Activated T-cell treated with anti-CD3 and anti-CD28 coated beads, Interleukin-2, amount 50 U/mL, for 72 hours (primary cell): Measurements from ENCODE around the gene DLGAP1. TPM values are rescaled to one million over a fixed set of nuclear protein-coding genes. Genes with fewer than 3 reads are reported as not detected.
"Not testable (repeated sequence)": the region's sequence is repeated elsewhere in the genome, so short reads cannot be mapped to it uniquely, and the experiment has no call there.

Source experiments
- ATAC-seq, 2 donors: fragments of 150-1000 bp; cut with Tn5 transposase; replicated peaks in 1 of 2; 2 replicates each; pipeline ENCODE4 v1.10.0; 2021; ENCODE audit warnings: moderate library complexity in 2 of 2, mild to moderate bottlenecking in 1 of 2
- DNase-seq, 2 donors: peaks; one replicate each; pipeline ENCODE4 v3.0.0; 2021 to 2022; ENCODE audit warnings: mixed read lengths in 1 of 2
- H3K27ac Mint-ChIP-seq: one replicate; pipeline ENCODE4 v1.8.0; 2022; ENCODE audit warnings: mild to moderate bottlenecking, moderate library complexity, mixed read lengths
- H3K27me3 Mint-ChIP-seq: one replicate; pipeline ENCODE4 v1.8.0; 2022; ENCODE audit warnings: low read depth, mixed read lengths
- H3K36me3 Mint-ChIP-seq, 2 donors: one replicate each; pipeline ENCODE4 v1.8.0; 2022; ENCODE audit warnings: mixed read lengths in 2 of 2, mild to moderate bottlenecking in 1 of 2; ENCODE audit not compliant: insufficient read depth in 2 of 2
- H3K4me1 Mint-ChIP-seq: one replicate; pipeline ENCODE4 v1.8.0; 2022; ENCODE audit warnings: low read depth, mixed read lengths
- H3K4me3 Mint-ChIP-seq, 2 donors: one replicate each; pipeline ENCODE4 v1.8.0; 2022; ENCODE audit warnings: mild to moderate bottlenecking in 2 of 2, mixed read lengths in 2 of 2, moderate library complexity in 2 of 2
- H3K9me3 Mint-ChIP-seq, 2 donors: one replicate each; pipeline ENCODE4 v1.8.0; 2022; ENCODE audit warnings: mixed read lengths in 2 of 2
- total RNA-seq, 2 donors: library from RNA; stranded (reverse); gene quantifications; one replicate each; pipeline ENCODE4 v1.2.3, GENCODE V29; 2022

The DLGAP1 gene
- total RNA-seq, 2 donors from 2014 or later, result 0.17 to 0.51 TPM

DNA sequence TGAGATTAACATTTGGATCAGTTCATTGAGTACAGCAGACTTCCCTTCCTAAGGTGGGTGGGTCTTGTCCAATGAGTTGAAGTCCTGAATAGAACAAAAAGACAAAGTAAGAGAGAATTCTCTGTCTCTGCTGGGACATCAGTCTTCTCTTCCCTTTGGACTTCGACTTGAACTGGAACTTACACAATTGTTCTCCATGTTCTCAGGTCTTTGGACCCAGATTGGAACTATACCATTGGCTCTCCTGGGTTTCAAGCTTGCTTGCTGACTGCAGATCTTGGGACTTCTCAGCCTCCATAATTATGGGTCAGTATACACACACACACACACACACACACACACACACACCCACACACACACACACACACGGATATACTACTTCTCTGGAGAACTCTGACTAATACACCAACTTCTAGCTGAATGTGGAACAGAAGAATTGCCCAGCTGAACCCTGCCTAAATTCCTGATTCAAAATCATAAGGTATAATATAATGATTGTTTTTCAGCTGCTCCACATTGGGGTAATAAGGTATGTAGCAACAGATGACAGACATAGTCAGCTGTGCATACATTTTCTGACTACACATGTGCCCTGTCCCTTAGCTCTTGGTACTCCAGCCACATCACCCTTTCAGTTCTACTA lies 791.1 kb downstream of the DLGAP1 start:
- ATAC-seq (no peak), DNase-seq (no peak)
- H3K9me3 Mint-ChIP-seq, result peaks cover 0 to 2% of the 10 kb centered on the region in 2 donors
- H3K27ac Mint-ChIP-seq, result no peak overlapping the region
- no peaks in the 10 kb centered on the region for H3K27me3 Mint-ChIP-seq
- peaks cover 7 to 10% of the 10 kb centered on the region in 2 donors for H3K36me3 Mint-ChIP-seq
- peaks cover 44% of the 10 kb centered on the region for H3K4me1 Mint-ChIP-seq
- H3K4me3 Mint-ChIP-seq, result no peak overlapping the region

GRCh38 chr18:3661989-3662388 lies 793.1 kb downstream of the DLGAP1 start:
- Mint-ChIP-seq H3K27me3 (no peaks in the 10 kb centered on the region), H3K4me3 (no peak overlapping the region), H3K36me3 (peaks cover 7 to 10% of the 10 kb centered on the region in 2 donors), H3K4me1 (peaks cover 44% of the 10 kb centered on the region), H3K27ac (no peak overlapping the region), H3K9me3 (peaks cover 0 to 2% of the 10 kb centered on the region in 2 donors)
- peak; percentile 53 to 64 for ATAC-seq
- no peak for DNase-seq

DNA sequence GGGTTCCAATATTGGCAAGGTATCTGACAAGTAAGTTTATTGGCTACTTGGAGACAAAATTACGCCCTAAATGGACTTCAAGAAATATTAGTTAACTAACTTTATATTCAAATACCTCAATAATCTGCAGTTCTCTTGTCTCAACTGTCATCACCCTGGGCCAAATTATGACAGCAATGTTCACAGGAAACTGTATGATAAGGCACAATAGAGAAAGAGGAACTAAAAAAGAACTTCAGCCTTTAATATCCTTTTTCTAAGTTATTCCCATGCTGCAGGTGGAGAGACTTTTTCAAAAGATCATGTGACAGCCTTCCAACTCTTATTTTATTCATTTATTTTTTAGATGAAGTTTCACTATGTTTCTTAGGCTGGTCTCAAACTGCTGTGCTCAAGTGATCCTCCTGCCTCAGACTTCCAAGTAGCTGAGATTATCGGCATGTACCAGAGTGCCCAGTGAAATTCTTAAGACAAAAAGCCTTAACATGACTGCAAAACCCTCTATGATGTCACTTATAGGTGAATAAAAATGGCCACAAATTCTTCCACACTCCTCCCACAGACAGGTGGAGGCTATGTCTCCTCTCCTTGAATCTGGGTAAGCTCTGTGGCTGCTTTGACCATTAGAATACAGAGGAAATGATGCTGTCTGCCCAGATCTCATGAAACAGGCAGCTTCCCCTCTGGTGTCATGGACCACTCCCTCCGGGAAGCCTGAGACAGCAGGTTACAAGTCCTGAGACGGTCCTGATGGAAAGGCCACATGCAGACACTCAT lies 794.2 kb downstream of the DLGAP1 start:
- no peak for DNase-seq
- H3K27me3 Mint-ChIP-seq, result no peaks in the 10 kb centered on the region

DNA sequence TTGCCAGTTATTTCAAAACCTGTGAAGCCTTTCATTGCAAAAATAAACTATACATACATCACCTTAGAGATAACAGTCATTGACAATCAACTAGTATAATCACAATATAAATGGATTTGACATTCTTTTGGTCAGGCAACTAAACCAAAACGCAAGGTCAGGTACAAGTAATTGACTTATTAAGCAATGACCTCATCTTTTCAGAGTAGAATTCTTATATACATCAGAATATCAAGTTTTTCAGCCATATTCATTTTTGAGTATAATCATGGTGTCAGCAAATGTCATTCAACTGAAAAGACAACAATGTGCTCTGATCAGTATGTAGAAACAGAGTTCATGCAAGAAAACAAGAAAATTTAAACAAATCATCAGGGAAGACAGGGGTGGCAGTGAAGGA lies 796.6 kb downstream of the DLGAP1 start:
- ATAC-seq (no peak), DNase-seq (no peak)
- H3K27me3 Mint-ChIP-seq, result no peaks in the 10 kb centered on the region
- H3K27ac Mint-ChIP-seq, result no peak overlapping the region
- H3K9me3 Mint-ChIP-seq, result no peaks in the 10 kb centered on the region
- H3K36me3 Mint-ChIP-seq, result peaks cover 2 to 5% of the 10 kb centered on the region in 2 donors
- H3K4me3 Mint-ChIP-seq, result no peak overlapping the region
- peaks cover 45% of the 10 kb centered on the region for H3K4me1 Mint-ChIP-seq

More for the DNA sequence above, 794.2 kb downstream of the DLGAP1 start:
- peaks cover 7 to 10% of the 10 kb centered on the region in 2 donors for H3K36me3 Mint-ChIP-seq
- H3K9me3 Mint-ChIP-seq, result peaks cover 0 to 2% of the 10 kb centered on the region in 2 donors
- peaks cover 40% of the 10 kb centered on the region for H3K4me1 Mint-ChIP-seq
- H3K27ac Mint-ChIP-seq, result no peak overlapping the region
- ATAC-seq, result peak in 1 of 2 donors; percentile 13
- H3K4me3 Mint-ChIP-seq, result peak overlapping the region in 1 of 2 donors; percentile 41

DNA sequence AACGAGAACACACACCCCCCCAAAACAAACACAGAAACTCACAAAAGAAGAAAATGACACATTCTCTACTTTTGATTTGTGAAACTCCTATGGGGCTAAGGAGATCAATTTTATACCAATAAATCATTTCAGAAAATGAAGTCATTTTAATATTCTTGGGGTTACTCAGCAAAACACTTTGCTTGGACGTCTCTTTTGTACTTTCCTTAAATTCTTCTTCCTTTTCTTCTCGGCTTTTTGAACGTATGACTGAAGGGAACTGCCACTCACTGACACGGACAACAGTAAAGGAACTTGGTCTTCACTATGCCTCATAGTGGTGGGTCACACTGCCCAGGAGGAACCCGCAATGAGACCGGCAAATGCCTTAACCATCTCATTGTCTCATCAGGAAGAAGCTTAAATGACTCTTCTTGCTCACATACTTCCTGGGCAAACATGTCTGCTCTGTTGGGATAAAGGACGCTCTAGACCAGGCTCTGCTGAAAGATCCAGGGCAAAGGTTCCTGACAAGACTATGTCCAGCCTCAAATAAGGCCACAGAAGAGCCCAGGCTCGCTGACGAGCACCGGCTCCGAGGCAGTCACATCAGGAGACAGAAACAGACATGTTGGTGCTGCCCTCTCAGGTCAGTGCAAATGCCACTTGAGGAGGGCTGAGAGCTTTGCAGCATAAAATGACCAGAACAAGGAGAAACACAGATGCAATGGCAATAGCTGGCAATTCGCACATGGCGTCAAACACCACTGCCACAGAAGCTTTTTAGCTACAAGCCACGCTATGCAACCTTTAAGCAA lies 799.7 kb downstream of the DLGAP1 start:
- ATAC-seq (no peak), DNase-seq (no peak)
- Mint-ChIP-seq H3K4me3 (peak overlapping the region in 1 of 2 donors; percentile 47), H3K9me3 (no peaks in the 10 kb centered on the region), H3K27ac (peak overlapping the region; percentile 30), H3K36me3 (no peaks in the 10 kb centered on the region), H3K27me3 (no peaks in the 10 kb centered on the region), H3K4me1 (peaks cover 39% of the 10 kb centered on the region)

- H3K27ac Mint-ChIP-seq, result peak overlapping the region; percentile 30
- peak overlapping the region in 1 of 2 donors; percentile 47 for H3K4me3 Mint-ChIP-seq
- DNase-seq (no peak), ATAC-seq (no peak)
- H3K27me3 Mint-ChIP-seq, result no peaks in the 10 kb centered on the region
- peaks cover 41% of the 10 kb centered on the region for H3K4me1 Mint-ChIP-seq
- no peaks in the 10 kb centered on the region for H3K9me3 Mint-ChIP-seq
- no peaks in the 10 kb centered on the region for H3K36me3 Mint-ChIP-seq
Observed at GRCh38 chr18:3654442-3655253, 800.5 kb downstream of the DLGAP1 start.

GRCh38 chr18:3653851-3654441 lies 801.2 kb downstream of the DLGAP1 start:
- no peak for ATAC-seq
- Mint-ChIP-seq H3K9me3 (no peaks in the 10 kb centered on the region), H3K4me1 (peaks cover 42% of the 10 kb centered on the region), H3K36me3 (no peaks in the 10 kb centered on the region), H3K27me3 (no peaks in the 10 kb centered on the region), H3K4me3 (no peak overlapping the region), H3K27ac (no peak overlapping the region)
- DNase-seq, result no peak

- no peaks in the 10 kb centered on the region for H3K9me3 Mint-ChIP-seq
- no peaks in the 10 kb centered on the region for H3K27me3 Mint-ChIP-seq
- DNase-seq (no peak), ATAC-seq (no peak)
- peaks cover 48% of the 10 kb centered on the region for H3K4me1 Mint-ChIP-seq
- H3K36me3 Mint-ChIP-seq, result no peaks in the 10 kb centered on the region
- peak overlapping the region in 1 of 2 donors; percentile 38 for H3K4me3 Mint-ChIP-seq
- H3K27ac Mint-ChIP-seq, result peak overlapping the region; percentile 83
Observed at GRCh38 chr18:3653263-3653850, 801.8 kb downstream of the DLGAP1 start.

DNA sequence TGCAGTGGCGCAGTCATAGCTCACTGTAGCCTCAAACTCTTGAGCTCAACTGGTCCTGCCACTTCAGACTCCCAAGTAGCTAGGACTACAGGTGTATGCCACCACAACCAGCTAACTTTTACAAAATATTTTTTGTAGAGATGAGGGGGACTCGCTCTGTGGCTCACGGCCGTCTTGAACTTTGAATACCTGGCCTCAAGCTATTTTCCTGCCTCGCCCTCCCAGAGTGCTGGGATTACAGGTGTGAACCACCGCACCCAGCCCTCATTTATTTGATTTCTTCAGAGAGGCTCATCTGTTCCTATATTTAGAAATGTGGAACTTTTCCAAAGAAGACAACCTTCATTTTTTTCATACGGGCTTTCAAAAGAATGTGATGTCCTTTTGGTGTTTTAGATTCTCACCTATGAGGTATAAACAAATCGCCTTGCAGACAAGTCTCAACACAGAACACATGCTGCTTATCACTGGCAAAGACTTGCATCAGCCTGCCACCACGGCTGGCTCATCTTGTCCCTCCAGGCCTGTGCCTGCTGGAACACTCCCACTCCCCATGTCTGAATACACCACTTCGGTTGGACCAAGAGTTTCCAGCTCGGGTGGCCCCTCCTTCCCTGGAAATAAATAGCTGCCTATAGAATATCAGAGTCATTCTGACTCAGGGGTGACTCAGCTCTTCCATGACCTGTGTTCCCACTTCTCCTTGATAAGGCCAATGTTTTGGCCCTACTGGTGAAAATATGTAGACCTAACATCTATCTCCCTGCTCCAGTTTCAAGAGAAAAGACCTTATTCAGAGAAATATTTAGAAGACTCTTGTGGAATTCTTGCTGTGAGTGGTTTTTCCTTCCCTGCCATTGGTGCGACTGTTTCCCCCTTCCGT lies 802.5 kb downstream of the DLGAP1 start:
- ATAC-seq, result peak; percentile 90 to 91
- H3K4me1 Mint-ChIP-seq, result peaks cover 49% of the 10 kb centered on the region
- no peaks in the 10 kb centered on the region for H3K36me3 Mint-ChIP-seq
- H3K27ac Mint-ChIP-seq, result peak overlapping the region; percentile 83
- DNase-seq, result peak; percentile 68 to 69
- no peaks in the 10 kb centered on the region for H3K27me3 Mint-ChIP-seq
- peak overlapping the region; percentile 38 to 48 for H3K4me3 Mint-ChIP-seq
- no peaks in the 10 kb centered on the region for H3K9me3 Mint-ChIP-seq

- peaks cover 49% of the 10 kb centered on the region for H3K4me1 Mint-ChIP-seq
- no peak overlapping the region for H3K27ac Mint-ChIP-seq
- DNase-seq (no peak), ATAC-seq (no peak)
- H3K4me3 Mint-ChIP-seq, result no peak overlapping the region
- no peaks in the 10 kb centered on the region for H3K27me3 Mint-ChIP-seq
- H3K9me3 Mint-ChIP-seq, result no peaks in the 10 kb centered on the region
- no peaks in the 10 kb centered on the region for H3K36me3 Mint-ChIP-seq
Observed at GRCh38 chr18:3651266-3651665, 803.8 kb downstream of the DLGAP1 start.

DNA sequence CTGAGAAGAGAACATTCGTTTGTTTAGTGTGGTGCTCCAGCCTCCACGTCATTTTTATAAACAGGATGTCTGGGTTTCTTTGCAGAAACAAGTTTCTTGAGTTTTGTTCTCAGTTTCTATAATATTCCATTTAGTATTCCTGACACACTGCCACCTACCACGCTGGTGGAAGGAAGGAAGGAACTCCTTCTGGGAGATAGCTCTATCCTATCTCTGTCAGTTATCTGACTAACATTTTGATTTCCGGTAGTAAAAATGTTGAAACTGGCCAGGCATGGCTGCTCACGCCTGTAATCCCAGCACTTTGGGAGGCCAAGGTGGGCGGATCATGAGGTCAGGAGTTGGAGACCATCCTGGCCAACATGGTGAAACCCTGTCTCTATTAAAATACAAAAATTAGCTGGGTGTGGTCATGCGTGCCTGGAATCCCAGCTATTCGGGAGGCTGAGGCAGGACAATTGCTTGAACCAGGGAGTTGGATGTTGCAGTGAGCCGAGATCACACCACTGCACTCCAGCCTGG lies 804.5 kb downstream of the DLGAP1 start:
- not testable (repeated sequence) for H3K9me3 Mint-ChIP-seq, H3K36me3 Mint-ChIP-seq, H3K4me3 Mint-ChIP-seq, ATAC-seq, H3K27me3 Mint-ChIP-seq, DNase-seq, H3K27ac Mint-ChIP-seq
- H3K4me1 Mint-ChIP-seq, result peaks cover 53% of the 10 kb centered on the region
